ENCODE data around the gene CDC42BPB.
A peak's percentile ranks its signal among the peaks of the same experiment; 100 is the strongest.

CDC42BPB gene

GRCh38 chr14:102942069-102942468 lies 115.3 kb downstream of the CDC42BPB start:
- DNase-seq (ENCODE audit: low spot score), result no peak

DNA sequence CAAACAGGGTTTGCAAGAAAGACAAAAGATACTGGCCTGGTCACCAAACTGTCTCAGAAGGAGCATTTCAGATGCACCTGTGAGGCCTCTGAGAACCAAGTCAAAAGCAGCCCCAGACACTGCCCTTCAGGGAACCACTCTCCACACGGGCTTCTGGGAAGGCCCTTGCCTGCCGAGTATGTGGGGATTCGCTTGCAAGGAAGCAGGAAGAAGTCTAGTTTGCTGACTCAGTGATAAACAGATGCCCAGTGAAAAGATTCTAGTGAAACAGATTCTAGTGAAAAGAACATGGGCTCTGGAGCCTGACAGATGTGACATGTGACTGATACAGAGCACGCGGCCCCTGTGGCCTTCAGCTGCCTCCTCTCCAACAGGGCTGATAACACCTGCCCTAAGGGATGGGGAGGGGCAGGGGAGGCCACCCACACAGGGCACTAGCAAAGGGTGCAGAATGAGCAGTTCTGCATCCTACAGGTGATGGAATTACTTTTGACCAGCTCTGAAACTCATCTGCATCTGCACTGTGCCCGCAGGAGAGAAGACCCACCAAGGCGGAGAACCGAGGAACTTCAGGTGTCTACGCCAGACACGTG lies 115.8 kb downstream of the CDC42BPB start:
- no peak for DNase-seq (ENCODE audit: low spot score)

DNA sequence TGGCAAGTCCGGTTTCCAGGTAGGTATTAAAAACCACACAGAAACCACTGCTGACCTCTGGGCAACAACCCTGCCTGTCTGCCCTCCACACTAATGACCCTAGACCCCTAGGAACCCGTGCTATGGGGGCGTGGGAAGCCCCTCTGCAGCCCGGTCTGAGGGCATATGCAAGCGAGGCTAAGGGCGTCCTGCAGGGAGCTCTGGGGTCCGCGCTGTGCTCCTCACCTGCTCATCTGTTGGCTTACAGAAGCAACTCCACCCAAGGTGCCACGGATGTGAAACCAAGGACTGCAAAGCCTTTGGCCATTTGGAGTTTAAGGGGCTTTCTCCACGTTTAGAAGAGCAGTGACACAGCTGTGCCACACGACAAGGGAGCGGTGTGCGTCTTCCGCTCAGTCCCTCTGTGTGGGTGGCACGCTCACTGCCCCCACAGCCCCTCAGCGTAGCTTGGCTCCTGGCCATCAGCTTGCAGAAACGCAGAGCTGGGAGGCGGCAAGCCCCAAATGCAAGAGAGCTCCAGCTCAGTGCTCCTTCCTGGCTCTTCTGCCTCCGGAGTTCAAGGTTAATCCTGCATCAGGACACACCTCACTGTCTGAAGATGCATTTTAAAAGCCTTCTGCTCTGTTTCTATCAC lies 116.5 kb downstream of the CDC42BPB start:
- no peak for DNase-seq (ENCODE audit: low spot score)

GRCh38 chr14:102939820-102940561 lies 117.4 kb downstream of the CDC42BPB start:
- DNase-seq (ENCODE audit: low spot score), result no peak

DNA sequence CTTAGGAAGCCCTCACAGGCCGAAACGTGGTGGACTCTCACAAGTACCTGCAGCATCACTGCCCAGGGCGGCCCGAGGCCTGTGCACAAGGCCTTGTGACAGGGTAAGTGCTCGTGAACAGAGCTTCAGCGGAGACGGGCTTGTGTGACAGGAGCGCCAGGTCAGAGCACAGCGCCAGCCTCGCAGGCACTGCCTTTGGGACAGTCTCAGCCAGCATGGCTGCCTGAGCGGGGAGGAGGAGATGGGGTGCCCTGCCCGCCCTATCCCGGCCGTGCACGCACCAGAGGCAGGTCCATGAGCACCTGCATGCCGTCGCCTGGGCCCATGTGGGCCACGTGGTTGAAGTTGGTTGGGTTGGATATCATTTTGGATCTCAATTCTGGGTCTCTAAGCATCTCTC lies 118.0 kb downstream of the CDC42BPB start:
- no peak for DNase-seq (ENCODE audit: low spot score)

GRCh38 chr14:102938191-102938590 lies 119.2 kb downstream of the CDC42BPB start:
- no peak for DNase-seq (ENCODE audit: low spot score)

DNA sequence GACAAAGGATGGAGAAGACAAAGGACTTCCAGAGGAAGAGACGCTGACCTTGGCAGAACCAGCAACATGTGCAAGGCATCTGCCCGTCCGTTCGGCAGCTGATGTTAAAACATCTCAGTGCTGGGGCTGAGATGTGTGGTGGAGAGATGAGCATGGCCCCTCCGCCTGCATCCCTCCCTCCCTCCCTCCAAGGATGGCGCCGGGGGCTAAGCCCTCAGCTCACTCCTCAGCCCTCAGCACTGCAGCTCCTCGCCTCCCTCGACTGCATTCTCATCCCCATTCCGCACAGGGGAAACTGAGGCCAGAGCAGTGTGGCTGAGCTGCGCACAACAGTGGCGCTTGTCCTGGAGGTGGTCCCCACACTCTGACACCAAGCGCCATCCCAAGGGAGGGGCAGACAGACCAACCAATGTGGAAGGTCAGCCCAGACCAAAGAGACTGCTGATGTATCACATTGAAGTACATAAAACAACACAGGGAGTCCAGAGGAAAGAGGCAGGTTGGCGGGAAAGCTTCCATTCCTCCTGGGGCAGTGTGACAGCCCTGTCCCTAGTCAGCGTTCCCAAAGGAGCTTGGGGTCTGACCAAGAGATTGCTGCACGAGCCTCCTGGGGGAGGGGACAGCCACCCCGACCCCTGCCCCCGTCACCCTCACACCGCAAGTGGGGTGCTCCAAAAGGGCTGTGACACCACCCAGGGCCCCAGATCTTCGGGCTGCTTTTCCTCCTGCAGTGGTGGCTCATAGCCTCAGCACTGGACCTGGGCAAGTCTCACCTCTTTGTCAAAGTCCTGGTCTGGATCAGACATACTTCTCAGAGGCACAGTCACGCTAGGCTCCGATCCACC lies 119.8 kb downstream of the CDC42BPB start:
- no peak for DNase-seq (ENCODE audit: low spot score)

- no peak for DNase-seq (ENCODE audit: low spot score)
Measured at GRCh38 chr14:102935756-102936155, 121.6 kb downstream of the CDC42BPB start.

GRCh38 chr14:102933618-102934231 lies 123.6 kb downstream of the CDC42BPB start:
- DNase-seq (ENCODE audit: low spot score), result no peak

- no peak for DNase-seq (ENCODE audit: low spot score)
Measured at GRCh38 chr14:102932484-102933248, 124.7 kb downstream of the CDC42BPB start.

DNA sequence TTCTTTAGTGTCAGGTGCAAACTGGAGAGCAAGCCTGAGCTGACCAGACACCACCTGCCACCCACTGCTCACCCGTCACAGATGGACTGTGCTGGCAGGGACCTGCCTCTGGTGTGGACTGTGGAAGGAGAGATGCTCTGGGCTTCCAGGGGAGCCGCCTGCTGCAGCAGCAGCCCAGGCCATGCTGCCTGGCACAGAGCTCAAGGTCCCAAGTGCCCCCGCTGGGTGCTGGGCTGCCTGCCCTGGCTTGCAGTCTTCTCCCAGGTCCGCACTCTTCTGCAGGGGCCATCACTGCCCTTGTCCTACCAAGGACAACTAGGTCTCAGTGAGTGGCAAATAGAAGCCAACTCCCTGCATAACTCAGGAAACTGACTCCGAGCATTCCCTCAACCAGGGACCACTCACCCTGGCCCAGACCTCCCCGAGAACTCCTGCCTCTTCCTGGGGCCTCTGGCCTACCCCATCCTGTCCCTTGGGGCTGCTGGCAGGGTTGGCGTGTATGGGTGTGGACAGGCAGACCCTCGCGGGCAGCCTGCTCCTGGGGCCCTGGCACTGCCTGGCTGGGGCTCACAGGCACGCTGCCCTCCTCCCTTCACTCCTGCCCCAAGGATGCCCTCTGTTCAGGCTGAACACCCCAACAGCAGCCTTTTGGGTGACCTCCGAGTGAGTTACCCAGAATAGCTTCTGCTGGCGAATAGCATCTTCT lies 125.6 kb downstream of the CDC42BPB start:
- DNase-seq (ENCODE audit: low spot score), result no peak

DNA sequence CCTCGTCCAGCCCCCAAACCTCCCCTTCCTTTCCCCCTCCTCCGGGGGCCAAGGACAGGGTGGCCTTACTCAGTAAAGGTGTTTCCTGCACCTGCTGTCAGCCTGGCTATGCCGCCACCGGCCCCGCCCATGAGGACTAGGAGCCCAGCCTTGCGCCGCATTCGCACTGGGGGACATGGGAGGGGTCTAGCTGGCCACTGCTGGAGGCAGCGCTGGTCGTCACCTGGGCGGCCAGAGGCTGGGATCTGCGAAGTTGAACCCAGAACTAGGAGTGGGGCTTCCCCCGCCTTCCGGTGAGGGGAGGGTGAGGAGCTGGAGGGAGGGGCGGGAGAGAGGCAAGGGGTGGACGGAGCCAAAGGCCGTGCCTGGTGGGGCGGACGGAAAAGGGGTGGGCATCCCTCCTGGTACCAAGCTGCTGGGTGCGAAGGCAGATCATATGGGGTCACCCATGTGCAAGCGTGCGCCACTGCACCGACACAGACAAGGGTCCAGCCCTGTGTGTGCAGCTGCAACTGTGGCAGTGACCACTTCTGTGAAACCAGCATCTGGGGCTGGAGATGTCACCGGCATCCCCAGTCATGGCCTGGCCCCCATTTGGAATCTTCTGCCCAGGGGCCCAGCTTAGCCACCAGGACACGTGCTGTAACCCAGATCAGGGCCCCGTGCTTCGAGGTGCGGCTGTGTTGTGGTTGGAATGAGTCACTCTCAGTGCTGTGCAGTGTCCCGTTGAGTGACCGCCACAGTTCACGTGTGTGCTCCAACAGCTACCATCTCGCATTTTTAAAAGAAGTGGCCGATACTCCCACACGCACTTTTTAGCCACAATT lies 126.4 kb downstream of the CDC42BPB start:
- DNase-seq (ENCODE audit: low spot score), result no peak

DNA sequence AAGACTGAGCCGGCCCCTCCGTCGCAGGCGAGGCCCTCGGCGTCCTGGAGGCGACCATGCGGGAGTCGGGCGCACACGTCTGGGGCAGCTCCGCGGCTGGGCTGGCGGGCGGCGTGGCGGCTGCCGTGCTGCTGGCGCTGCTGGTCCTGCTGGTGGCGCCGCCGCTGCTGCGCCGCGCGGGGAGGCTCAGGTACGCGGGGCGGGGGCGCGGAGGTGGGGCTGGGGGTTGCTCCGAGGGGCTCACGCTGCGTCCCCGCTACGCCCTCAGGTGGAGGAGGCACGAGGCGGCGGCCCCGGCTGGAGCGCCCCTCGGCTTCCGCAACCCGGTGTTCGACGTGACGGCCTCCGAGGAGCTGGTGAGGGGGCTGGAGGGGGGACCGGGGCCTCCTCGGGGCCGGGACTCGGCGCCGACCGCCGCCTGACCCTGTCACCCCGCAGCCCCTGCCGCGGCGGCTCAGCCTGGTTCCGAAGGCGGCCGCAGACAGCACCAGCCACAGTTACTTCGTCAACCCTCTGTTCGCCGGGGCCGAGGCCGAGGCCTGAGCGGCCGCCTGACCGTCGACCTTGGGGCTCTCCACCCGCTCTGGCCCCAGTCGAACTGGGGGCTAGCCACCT lies 127.1 kb downstream of the CDC42BPB start:
- no peak for DNase-seq (ENCODE audit: low spot score)

GRCh38 chr14:102929241-102930137 lies 127.9 kb downstream of the CDC42BPB start:
- no peak for DNase-seq (ENCODE audit: low spot score)

DNA sequence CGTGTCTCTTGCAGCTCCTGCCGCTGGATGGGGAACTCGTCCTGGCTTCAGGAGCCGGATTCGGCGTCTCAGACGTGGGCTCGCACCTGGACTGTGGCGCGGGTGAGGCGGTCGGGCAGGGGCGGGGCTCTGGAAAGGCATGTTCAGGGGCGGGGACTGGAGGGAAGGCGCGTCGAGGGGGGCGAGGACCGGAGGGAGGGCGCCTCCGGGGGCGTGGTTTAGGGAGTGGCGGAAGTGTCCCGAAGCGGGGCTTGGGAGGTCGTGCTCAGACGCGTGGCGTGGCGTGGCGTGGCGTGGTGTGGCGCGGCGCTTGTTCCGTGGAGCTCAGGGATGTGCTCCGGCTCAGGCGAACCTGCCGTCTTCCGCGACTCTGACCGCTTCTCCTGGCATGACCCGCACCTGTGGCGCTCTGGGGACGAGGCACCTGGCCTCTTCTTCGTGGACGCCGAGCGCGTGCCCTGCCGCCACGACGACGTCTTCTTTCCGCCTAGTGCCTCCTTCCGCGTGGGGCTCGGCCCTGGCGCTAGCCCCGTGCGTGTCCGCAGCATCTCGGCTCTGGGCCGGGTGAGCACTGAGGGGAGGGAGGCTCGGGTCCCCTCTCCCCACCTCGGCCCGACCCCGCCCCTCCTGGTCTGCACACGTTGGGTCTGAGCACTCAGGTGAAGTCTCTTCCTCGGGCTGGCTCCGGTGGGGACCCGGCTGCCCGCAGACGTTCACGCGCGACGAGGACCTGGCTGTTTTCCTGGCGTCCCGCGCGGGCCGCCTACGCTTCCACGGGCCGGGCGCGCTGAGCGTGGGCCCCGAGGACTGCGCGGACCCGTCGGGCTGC lies 128.7 kb downstream of the CDC42BPB start:
- DNase-seq (ENCODE audit: low spot score), result peak; percentile 78

GRCh38 chr14:102927878-102928411 lies 129.4 kb downstream of the CDC42BPB start:
- DNase-seq (ENCODE audit: low spot score), result no peak

DNA sequence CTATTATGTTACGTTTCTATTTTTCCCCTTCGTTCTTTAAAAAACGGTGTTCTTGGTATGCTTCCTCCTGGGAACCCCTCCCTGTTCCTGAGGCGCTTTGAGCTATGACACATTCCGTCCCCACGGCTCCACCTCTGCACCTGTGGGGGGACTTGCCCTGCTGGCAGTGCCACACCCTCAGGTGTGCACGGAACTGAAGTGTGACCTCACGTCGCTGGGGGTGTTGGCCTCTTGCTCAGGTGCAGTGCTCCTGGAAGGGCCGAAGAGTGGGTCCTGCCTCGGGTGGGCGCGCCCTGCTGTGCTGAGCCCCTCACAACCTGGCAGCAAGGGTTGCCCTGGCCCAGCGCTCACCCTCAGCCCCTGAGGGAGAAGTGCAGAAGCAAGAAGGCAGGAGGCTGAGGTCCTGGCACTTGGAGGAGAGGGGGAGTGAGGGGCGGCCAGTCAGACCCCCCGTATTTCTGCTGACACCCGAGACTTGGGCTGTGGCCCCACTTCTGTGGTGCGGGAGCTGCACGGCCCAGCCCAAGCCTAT lies 129.9 kb downstream of the CDC42BPB start:
- no peak for DNase-seq (ENCODE audit: low spot score)

Data from CD4-positive, alpha-beta T cell treated with Interleukin-2 at 100 ng/mL for 4 hours (primary cell).